Mesodermal cell (in vitro differentiated cells): Measurements from ENCODE around the gene PPP1R14B.

Experiments
- H3K27ac ChIP-seq: 2 replicates; pipeline ENCODE4 v1.7.0; 2013; ENCODE audit warnings: mild to moderate bottlenecking, low read depth, low read length, moderate library complexity; ENCODE audit not compliant: severe bottlenecking
- H3K36me3 ChIP-seq: 2 replicates; pipeline ENCODE4 v1.7.1; 2013; ENCODE audit warnings: mild to moderate bottlenecking, low read length, moderate library complexity; ENCODE audit not compliant: control insufficient read depth, insufficient read depth
- H3K4me1 ChIP-seq: one replicate; pipeline ENCODE4 v1.7.1; 2013; ENCODE audit warnings: mild to moderate bottlenecking, low read length; ENCODE audit not compliant: insufficient read depth, control insufficient read depth, poor library complexity, severe bottlenecking
- H3K4me3 ChIP-seq: 2 replicates; pipeline ENCODE4 v1.7.0; 2013; ENCODE audit warnings: low read length, control low read depth, mild to moderate bottlenecking; ENCODE audit not compliant: insufficient read depth, poor library complexity, severe bottlenecking; ENCODE audit errors: extremely low read depth
- H3K9me3 ChIP-seq: 2 replicates; pipeline ENCODE4 v1.7.1; 2013; ENCODE audit warnings: mild to moderate bottlenecking, low read length, moderate library complexity; ENCODE audit not compliant: control insufficient read depth
- WGBS, 2 experiments: methylation state at CpG; one replicate each; pipeline ENCODE4 v1.1.5; 2013; ENCODE audit warnings: missing lambda C conversion rate in 2 of 2; ENCODE audit not compliant: insufficient coverage in 2 of 2; 5-methylcytosine and 5-hydroxymethylcytosine counted together

PPP1R14B gene

DNA sequence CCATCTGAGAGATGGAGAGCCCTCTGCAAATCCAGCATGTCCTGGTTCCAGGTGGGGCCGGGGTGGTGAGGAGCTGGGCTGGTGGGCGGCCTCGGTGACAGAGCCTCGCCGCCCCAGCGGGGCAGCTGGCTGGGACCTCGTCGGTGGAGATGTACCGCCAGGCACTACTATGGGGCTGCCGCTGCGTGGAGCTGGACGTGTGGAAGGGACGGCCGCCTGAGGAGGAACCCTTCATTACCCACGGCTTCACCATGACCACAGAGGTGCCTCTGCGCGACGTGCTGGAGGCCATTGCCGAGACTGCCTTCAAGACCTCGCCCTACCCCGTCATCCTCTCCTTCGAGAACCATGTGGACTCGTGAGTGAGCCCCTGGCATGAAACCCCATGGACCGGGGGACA is 11.6 kb upstream of the PPP1R14B start:
- WGBS, 2 experiments = 95% methylated on average over 23 to 24 of the region's 24 CpGs
- Histone ChIP-seq H3K27ac (no peak overlapping the region), H3K4me1 (peaks cover 14% of the 10 kb centered on the region), H3K36me3 (peaks cover 85% of the 10 kb centered on the region), H3K4me3 (no peak overlapping the region), H3K9me3 (no peaks in the 10 kb centered on the region)

DNA sequence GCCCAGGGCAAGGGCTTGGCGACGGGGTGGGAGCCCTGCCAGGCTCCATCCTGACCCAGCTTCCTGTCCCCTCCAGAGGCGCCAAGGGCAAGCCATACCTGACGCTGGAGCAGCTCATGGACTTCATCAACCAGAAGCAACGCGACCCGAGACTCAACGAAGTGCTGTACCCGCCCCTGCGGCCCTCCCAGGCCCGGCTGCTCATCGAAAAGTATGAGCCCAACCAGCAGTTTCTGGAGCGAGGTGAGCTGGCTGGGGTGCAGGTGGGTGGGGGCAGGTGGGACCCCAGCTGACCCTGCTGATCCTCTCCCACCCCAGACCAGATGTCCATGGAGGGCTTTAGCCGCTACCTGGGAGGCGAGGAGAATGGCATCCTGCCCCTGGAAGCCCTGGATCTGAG is 9.6 kb upstream of the PPP1R14B start:
- Histone ChIP-seq H3K4me3 (no peak overlapping the region), H3K36me3 (peaks cover 69% of the 10 kb centered on the region)
- 96 to 98% methylated on average over 12 to 14 of the region's 15 CpGs for WGBS, 2 experiments

DNA sequence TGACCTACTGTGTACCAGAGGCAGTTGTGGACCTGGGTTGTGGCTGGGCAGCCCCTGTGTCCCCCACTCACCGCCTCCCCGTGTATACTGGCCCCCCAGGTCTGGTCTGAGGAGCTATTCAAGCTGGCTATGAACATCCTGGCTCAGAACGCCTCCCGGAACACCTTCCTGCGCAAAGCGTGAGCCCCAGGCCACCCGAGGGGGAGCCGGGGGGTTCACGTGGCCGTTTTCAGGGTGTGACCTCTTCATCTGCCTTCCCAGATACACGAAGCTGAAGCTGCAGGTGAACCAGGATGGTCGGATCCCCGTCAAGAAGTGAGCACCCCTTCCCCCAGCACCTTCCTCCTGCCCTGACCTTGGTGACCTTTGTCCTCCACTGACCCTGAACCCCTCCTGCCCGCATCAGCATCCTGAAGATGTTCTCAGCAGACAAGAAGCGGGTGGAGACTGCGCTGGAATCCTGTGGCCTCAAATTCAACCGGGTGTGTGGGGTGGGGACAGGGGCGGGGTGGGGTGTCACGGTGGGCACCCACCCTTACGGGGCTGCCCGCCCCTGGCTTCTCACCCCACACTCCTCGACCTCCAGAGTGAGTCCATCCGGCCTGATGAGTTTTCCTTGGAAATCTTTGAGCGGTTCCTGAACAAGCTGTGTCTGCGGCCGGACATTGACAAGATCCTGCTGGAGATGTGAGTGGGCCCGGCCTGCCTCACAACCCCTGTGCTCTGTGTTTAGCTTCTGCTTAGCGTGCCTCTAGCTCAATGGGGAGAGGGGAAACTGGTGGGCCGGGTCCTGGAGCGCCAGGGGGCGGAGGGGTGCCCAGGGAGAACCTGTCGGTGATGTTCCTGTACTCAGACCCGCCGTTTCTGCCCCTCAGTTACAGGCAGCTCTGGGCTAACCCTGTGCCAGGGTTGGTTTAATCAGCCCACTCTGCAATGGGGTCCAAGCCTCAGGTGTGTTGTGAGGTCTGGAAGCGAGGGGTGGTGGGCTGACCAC is 8.7 kb upstream of the PPP1R14B start:
- WGBS, 2 experiments = 94 to 98% methylated on average over 20 to 34 of the region's 35 CpGs
- no peak overlapping the region for H3K27ac ChIP-seq
- peaks cover 15% of the 10 kb centered on the region for H3K4me1 ChIP-seq
- H3K9me3 ChIP-seq = no peaks in the 10 kb centered on the region
- no peak overlapping the region for H3K4me3 ChIP-seq
- H3K36me3 ChIP-seq = peaks cover 65% of the 10 kb centered on the region

More for the DNA sequence above, 9.6 kb upstream of the PPP1R14B start:
- Histone ChIP-seq H3K9me3 (no peaks in the 10 kb centered on the region), H3K27ac (no peak overlapping the region), H3K4me1 (peaks cover 11% of the 10 kb centered on the region)

DNA sequence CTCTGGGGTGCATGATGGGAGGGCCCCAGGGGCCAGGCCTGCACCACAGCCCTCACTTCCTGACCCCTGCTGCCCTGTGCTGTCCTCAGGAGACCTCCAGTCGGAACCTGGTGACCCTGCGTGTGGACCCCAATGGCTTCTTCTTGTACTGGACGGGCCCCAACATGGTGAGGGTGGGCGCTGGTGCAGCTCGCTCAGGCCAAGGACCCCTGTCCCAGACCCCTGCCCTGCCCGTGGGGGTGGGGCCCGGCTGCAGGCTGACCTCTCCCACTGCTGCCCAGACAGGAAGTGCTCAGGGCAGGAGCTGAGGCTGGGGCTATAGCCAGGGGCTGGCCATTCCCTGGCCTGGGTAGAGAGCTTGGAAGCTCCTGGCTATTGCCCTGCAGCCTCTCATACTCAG is 7.6 kb upstream of the PPP1R14B start:
- no peaks in the 10 kb centered on the region for H3K9me3 ChIP-seq
- 95 to 97% methylated on average over 7 of the region's 7 CpGs for whole genome bisulfite sequencing, 2 experiments
- H3K27ac ChIP-seq = no peak overlapping the region

DNA sequence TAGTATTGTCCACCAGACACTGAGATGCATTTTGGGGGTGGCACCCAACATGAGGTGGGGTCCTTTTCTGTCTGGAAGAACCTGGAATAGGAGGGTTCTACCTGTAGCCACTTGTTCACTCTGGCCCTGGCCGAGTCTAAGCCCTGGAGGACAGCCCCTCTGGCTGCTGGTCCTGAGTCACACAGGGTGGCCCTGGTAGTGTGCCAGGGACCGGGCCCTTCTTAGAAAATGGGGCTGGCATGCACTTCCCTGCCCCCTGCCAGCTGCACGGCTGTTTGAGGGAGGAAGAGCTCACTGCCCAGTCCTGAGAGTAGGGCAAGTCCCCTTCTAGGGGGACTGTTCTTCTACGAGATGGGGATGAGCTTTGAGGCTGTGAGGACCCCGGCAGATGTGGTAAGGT is 6.7 kb upstream of the PPP1R14B start:
- WGBS, 2 experiments = 94 to 100% methylated on average over 5 of the region's 5 CpGs

More for the DNA sequence above, 7.6 kb upstream of the PPP1R14B start:
- Histone ChIP-seq H3K4me1 (peaks cover 21% of the 10 kb centered on the region), H3K4me3 (no peak overlapping the region), H3K36me3 (peaks cover 55% of the 10 kb centered on the region)

DNA sequence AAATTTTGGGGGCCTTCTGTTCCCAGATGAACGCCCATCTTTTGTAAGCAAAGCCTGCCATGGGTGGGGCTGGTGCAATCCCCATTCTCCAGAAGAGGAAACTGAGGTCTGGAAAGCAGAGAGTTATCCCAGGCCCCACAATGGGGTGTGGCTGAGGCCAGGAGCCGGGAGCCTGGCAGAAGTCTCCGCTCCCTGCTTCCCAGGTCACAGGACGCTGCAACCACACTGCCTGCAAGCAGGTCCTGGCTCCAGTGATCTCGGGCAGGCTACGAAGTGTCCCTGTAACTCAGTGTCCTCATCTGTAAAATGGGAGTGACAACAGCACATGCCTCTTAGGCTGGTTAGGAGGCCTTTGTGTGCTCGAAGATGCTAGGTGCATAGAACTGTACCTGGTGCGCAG is 6.3 kb upstream of the PPP1R14B start:
- WGBS, 2 experiments = 86 to 87% methylated on average over 8 of the region's 8 CpGs
- H3K36me3 ChIP-seq = peaks cover 42% of the 10 kb centered on the region
- no peaks in the 10 kb centered on the region for H3K9me3 ChIP-seq
- no peak overlapping the region for H3K27ac ChIP-seq
- peaks cover 32% of the 10 kb centered on the region for H3K4me1 ChIP-seq
- peak overlapping the region; percentile 78 for H3K4me3 ChIP-seq

More for the DNA sequence above, 6.7 kb upstream of the PPP1R14B start:
- H3K4me1 ChIP-seq = peaks cover 30% of the 10 kb centered on the region
- no peak overlapping the region for H3K4me3 ChIP-seq
- H3K9me3 ChIP-seq = no peaks in the 10 kb centered on the region
- peaks cover 47% of the 10 kb centered on the region for H3K36me3 ChIP-seq
- H3K27ac ChIP-seq = no peak overlapping the region

DNA sequence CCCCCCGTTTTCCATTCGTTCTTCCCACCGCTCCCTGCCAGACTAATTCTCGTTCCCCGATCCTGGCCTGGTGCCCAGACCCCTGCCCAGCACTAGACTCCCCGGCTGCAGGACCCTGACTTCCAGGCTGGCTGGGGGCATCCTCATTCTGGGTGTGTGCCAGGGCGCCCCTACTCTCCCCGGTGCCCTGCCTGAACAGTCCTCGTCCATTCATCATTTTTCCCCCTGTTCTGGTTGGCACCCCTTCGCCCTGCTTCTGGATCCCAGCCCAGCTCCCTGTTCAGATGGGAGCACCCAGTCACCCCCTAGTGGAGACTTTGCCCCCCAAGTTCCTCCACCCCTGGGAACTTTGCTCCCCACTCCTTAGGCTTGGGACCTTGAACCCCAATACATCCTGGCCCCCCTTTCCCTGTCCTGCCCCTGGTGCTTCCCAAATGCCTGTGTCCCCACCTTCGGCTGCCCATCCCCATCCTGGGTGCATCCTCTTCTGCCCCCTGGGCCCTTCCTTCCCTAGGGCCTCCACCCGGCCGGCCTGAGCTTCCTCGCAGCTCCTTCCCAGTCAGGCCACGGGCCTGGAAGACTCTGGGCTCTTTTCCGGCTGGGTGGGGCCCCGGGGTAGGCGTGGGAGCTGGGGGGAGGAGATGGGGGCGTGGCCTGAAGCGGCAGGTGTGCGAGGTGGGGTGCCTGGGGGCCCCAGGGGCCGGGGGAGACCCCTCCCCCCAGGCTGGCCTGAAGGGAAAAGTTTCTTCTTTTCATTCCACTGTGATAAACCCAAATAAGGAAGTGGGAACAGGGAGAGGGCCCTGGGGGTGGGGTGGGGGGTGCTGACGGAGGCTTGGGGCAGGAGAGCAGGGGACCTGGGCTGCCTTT is 5.5 kb upstream of the PPP1R14B start:
- H3K27ac ChIP-seq = no peak overlapping the region
- 9 to 21% methylated on average over 9 to 12 of the region's 23 CpGs for WGBS, 2 experiments

DNA sequence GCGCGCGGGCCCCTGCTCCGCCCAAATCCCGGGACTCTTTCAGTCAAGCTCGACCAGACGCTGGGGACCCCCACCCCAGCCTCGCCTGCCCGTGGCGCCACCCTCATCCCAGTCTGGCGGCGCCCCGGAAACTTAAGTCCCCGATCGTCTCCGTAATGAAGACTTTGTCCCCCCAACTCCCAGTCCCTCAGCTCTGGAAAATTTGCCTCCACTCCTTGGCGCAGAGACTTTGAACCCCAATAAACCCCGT is 4.9 kb upstream of the PPP1R14B start:
- no peak overlapping the region for H3K27ac ChIP-seq
- H3K9me3 ChIP-seq = no peaks in the 10 kb centered on the region
- peaks cover 31% of the 10 kb centered on the region for H3K36me3 ChIP-seq
- peaks cover 35% of the 10 kb centered on the region for H3K4me1 ChIP-seq
- WGBS, 2 experiments = 0 to 1% methylated on average over 17 to 18 of the region's 18 CpGs
- peak overlapping the region; percentile 78 for H3K4me3 ChIP-seq

More for the DNA sequence above, 5.5 kb upstream of the PPP1R14B start:
- Histone ChIP-seq H3K9me3 (no peaks in the 10 kb centered on the region), H3K4me3 (peak overlapping the region; percentile 78), H3K36me3 (peaks cover 34% of the 10 kb centered on the region), H3K4me1 (peaks cover 35% of the 10 kb centered on the region)

DNA sequence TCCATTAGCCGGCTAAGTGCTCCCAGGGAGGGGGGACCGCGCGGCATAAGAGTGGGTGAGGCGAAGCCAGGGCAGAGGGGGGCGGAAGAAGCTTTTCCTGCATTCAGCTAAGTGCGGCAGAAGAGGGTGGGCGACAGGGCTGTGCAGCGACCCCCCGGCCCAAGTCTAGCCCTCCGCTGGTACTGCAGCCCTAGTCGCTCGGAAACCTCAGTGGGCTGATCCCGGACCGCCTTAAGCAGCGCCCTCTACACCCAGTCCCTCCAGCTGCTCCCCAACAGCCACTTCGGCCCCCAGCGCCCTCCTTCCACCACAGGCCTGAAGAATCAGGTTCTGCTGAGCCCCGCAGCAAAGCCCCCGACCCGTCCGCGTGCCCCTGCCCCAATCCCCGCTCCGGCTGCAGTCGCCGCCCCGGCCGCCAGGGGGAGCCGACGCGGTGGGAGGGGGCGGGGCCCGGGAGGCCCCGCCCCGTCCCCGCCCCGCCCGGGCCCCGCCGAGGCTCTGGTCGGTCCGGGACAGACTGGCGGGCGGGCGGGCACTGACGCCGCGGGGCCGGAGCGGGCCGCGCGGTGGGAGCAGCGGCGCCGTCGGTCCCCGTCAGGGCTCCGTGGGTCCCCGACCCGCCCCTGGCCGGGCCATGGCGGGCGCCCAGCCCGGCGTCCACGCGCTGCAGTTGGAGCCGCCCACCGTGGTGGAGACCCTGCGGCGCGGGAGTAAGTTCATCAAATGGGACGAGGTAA is 4.4 kb upstream of the PPP1R14B start, which contains the start of gene PLCB3:
PLCB3 (plus strand) TSS at position 515 of the 737 bp plus-strand sequence; CDS start at position 635, 120 bp downstream.
- 1 to 2% methylated on average over 54 to 68 of the region's 75 CpGs for WGBS, 2 experiments
- peaks cover 26% of the 10 kb centered on the region for H3K36me3 ChIP-seq
- H3K4me1 ChIP-seq = peaks cover 35% of the 10 kb centered on the region
- H3K4me3 ChIP-seq = peak within 1 kb of the TSS; percentile 78
- H3K9me3 ChIP-seq = no peaks in the 10 kb centered on the region
- H3K27ac ChIP-seq = peak within 1 kb of the TSS; percentile 41

DNA sequence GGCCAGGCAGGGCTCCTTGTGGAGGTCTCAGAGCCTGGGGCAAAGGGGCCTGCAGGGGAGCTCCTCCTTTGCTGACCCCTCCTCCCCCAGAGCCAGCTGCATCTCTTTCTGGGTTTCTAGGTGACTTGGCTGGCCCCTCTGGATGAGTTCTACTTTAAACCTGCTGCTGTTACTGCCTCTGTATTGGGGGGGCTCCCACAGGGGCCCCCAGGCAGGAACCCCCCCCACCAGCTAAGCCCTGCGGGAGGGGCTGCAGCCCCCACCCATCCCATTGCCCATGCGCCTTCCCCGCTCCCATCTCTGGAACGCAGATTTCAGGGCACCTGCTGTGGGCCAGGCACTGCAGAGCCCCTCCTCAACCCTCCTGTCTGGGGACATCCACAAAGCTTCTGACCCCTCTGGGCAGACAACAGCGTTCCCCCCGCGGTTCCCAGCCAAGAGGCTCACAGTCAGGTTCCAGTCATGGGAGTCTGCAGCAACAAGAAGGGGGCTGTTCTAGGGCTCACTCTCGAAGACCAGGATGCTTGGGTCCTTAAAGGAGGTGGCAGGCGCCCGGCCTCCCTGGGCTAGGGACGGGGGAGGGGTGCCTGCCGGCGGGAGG is 3.8 kb upstream of the PPP1R14B start:
- H3K4me3 ChIP-seq = peak overlapping the region; percentile 49
- peaks cover 20% of the 10 kb centered on the region for H3K36me3 ChIP-seq
- 0 to 19% methylated on average over 6 to 12 of the region's 13 CpGs for WGBS, 2 experiments
- H3K4me1 ChIP-seq = peaks cover 35% of the 10 kb centered on the region
- H3K27ac ChIP-seq = peak overlapping the region; percentile 41
- H3K9me3 ChIP-seq = no peaks in the 10 kb centered on the region
